ENCODE measurements around the gene SOX18.
A peak's percentile ranks its signal among the peaks of the same experiment; 100 is the strongest.

SOX18 gene

DNA sequence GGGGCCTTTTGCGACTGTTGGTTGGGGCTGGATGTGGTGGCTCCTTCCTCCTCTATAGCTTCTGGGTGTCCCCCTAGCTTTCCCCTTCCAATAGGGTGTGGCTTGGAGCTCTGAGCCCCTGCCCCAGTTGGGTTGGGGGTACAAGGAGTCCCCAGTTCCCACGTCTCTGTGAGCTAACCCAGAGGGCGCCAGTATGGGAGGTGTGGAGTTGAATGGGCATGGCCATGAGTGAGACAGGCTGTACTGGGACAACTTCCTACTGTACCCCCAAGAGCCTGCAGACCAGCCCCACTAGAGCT lies 12.3 kb downstream of the SOX18 start:
- DNase-seq (ENCODE audit: low read depth): no peak

DNA sequence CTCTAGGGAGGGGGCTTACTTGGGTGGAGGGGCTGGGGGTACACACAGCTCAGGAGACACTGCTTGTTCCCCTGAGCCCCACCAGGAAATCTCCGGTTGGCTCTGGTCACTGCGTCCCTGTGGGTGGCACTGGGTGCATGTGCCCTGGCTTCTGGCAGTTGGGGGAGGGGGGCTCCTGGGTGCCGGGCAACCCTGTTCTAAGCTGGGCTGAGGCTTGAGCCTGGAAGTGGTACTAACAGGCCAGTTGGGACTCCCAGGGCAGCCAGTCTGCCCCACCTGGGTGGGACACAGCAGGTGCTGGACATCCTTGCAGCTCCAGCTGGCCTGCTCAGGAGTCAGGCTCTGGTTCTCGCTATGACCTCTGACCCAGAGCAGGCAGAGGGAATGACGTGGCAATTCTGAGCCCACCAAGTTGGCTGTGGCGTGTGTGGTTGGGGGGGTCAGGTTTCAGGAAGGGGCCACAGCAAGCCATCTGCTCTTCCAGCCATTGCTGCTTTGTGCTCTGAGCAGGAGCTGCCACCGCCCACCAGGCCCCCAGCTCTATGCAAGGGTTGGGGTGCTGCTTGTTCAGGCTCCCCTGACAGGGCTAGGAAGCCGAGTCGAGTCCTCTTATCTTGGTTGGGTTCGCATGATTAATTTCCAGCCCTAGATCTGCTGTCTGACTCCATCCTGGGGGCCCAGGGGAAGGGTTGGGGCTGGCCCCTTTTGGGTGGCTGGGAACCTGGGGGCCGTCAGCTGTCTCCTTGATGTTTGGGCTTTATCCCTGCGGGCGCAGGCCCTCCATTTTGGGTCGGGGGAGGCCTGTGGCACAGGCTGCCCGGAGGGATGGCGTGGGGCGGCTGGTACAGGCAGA lies 12.9 kb downstream of the SOX18 start:
- no peak for DNase-seq (ENCODE audit: low read depth)

DNA sequence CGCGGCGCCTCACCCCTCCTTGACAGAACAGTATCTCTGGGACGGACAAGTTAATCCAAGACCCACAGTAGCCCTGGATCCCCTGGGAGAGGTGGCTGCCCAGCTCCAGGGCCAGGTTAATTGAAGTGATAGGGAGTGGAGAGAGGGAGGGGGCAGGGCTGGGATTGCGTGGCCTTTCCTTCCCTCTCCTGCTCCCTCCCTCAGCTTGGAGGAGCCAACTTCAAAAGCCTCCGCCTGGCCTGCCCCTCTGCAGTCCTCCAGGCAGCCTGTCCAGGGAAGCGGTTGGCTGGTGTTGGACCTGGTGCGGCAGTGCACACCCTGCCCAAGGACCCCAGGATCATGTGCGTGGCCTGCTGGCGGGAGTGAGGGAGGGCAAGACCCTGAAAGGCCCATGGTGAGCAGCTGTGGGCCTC lies 13.5 kb downstream of the SOX18 start, which contains the start of gene C20orf204:
C20orf204 (plus strand) TSS at position 250 of the 413 bp plus-strand sequence; CDS start at position 392, 142 bp downstream.
- no peak for DNase-seq (ENCODE audit: low read depth)

DNA sequence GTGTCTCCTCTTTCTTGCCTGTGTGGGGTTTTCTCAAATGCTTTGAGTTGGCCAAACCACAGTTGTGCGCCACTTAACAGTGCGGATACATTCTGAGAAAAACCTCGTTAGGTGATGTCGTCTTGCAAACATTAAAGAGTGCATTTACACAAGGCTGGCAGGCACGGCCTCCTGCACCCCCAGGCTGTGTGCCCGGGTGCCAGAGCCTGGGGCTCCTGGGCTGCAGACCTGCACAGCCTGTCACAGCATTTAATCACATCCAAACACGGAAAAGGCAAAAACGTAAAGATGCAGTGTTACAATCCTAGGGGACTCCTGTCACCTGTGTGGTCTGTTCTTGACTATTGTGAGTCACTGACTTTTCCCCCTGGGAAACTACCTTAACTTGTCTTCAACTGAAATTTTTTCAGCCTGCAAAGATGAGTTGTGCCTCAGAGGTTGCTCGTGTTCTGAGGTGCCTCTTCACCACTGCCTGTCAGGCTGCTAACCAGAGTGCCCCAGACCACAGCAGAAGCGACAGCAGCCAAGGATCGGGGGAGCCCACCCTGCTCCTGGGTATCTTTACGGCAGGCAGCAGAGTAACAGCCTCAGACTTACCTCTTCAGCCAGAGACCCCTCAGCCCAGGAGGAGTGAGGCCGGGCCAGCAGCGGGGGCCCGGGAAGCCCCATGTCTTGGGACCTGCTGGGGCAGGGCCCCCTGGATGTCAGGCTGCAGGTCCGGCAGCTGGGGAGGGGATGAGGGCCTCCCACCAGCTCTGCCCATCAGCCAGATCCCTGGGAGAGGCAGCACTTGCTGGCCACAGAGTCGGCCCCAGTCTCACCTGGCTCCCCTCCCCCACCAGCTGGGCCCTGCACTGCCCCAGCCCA lies 14.1 kb downstream of the SOX18 start:
- DNase-seq (ENCODE audit: low read depth): no peak

DNA sequence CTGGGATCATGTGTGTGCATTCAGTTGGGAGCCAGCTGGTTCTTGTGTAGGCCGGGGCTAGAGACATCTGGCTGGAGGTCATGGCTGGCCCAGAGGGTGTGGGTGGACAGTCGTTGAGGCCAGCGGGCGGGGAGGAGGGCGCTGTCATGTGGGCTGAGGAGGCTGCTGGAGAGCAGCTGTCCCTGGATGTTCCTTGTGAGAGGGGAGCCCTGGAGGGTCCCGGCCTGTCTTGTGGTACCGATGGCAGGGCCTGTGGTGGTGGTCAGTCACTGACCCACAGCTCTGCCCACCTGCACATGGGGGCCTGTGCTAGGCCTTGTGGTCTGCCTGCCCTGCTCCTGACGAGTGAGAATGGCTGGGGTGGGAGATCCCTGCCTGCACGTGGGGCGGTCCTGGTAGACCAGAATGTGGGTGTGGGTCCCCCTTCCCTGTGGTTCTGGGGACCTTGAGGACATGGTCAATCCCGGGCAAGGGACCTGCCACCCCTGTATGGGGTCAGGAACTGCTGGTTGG lies 15.4 kb downstream of the SOX18 start:
- DNase-seq (ENCODE audit: low read depth): no peak

DNA sequence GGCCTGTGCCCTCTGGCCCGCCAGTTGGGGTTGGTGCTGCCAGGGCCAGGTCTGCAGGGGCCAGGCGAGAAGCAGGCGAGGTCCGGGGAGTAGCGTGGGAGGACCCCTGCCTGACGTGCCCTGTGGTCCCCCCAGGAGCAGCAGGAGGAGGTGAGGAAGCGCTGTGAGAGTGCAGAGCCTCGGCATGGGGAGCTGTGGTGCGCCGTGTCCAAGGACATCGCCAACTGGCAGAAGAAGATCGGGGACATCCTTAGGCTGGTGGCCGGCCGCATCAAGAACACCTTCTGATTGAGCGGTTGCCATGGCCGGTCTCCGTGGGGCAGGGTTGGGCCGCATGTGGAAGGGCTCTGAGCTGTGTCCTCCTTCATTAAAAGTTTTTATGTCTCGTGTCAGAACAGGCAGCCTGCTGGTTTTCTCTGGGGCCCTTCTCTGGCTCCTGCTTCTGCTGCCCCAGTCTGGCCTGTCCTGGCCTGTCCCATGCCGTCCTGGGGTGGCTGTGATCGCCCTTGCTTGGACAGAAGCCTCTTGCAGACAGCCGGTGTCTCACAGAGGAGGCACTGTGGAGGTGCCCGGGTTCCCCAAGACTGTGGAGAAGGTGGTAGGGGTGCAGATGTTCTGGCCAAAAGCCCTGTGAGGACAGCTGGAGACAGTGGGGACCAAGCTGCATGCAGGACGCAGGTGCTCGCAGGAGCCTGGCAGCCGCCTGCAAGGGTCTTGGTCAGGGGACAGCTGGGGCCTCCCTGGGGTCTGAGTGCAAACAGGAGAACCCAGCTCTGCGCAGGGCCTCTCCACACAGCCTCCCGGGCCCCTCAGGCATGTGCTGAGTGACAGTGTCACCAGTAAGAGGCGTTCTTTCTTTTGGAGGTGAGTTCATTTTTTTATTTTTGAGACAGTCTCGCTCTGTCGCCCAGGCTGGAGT lies 16.5 kb downstream of the SOX18 start:
- no peak for DNase-seq (ENCODE audit: low read depth)

DNA sequence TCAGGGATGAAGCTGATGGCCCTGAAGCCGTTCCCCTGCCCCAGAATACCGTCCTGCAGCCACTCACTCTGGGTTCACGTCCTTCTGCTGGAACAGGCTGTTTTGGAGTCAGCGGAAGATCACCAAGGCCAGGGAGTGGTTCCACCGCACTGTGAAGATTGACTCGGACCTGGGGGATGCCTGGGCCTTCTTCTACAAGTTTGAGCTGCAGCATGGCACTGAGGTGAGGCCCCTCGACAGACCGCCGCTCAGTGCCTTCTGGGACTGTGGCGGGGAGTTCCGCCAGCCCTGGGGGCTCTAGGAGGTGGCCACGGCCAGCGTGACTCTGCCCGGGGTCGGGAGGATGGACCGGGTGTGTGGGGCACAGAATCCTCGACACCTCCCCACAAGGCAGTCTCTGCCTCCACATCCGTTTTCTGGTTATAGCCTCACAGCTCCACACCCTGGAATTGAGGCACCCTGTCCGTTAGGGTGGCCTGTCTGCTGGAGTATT lies 17.6 kb downstream of the SOX18 start:
- no peak for DNase-seq (ENCODE audit: low read depth)

DNA sequence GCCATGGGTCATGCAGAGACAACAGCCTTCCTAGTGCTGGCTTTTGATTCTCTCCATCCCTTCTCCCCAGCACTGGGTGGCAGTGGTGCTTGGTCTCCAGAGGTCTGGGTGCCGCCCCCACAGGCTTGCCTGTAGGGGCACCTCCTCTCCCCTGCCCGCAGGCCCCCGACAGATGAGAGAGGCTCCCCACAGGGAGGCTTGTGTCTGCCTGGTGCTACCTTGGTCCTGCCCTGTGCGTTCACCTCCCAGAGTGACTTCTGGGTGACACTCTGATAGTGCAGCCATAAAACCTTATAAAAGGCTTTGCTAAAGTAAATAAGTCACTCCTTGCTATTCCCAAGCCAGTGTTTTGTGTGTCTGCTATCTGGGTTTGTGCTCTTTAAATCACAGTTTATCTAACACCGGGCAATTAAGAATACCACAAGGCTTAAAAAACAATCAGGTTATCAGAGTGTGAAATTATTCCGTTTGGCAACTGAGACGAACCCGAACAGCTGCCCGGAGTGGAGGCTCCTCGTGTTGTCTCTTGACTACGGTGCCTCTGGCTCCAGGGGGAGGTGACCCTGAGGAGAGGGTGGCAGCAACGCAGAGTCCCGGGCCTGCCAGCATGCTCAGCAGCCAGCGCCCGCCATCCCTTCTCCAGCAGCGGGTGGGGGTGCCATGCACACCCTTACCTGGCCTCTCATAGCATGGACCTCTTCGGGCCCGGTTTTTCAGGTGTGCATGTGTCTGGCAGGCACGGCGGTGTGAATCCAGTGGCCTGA lies 18.9 kb downstream of the SOX18 start:
- DNase-seq (ENCODE audit: low read depth): no peak

DNA sequence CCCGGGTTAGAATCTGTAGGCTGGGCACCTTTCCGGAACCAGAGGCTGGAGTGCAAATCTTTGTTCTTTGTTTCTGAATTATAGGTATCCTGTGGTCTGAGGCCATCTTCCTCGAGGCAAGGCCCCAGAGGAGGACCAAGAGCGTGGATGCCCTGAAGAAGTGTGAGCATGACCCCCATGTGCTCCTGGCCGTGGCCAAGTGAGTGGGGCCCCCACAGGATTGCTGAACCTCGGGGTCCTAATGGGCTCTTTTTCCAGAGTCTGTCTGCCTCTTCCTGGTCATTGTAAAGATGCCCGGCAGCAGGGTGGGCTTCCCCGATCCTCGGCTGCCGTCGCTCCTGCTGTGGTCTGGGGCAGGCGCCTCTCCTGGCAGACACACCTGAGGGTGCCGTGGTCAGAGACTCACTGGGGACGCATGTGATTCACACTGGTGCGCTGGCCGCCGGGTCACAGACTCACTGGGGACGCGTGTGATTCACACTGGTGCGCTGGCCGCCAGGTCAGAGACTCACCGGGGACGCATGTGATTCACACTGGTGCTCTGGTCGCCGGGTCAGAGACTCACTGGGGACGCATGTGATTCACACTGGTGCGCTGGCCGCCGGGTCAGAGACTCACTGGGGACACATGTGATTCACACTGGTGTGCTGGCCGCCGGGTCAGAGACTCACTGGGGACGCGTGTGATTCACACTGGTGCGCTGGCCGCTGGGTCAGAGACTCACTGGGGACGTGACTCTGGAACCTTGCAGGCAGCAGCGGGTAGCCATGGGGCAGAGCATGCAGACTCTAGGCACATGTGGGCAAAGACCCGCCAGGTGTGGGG lies 19.9 kb downstream of the SOX18 start:
- DNase-seq (ENCODE audit: low read depth): no peak

DNA sequence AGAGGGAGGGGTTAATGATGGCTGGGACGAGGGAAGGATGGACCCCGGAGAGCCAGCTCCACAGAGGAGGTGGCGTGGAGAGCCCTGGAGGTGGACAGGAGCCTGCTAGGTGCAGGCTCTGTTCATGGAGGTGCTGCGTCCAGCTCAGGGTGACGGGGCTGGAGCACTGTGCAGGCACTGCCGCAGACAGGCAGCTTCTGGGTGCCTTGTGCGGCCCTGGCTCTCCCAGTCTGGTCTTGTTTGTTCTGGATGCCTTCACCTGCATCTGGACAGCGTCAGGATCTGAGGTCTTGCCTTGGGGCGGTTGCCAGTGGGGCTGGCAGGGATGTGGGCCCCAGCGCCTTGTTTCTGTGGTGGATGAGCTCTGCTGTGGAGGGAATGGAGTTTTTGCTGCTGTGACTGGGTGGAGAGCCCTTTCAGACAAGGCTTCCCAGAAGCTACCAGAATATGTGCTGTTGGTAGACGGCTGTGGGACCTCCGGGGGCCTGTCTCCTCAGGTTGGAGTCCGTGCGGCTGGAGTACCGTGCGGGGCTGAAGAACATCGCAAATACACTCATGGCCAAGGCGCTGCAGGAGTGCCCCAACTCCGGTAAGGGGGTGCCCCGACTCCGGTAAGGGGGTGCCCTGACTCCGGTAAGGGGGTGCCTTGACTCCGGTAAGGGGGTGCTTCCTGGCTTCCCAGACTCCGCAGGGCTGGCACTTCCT lies 21.3 kb downstream of the SOX18 start:
- no peak for DNase-seq (ENCODE audit: low read depth)

DNA sequence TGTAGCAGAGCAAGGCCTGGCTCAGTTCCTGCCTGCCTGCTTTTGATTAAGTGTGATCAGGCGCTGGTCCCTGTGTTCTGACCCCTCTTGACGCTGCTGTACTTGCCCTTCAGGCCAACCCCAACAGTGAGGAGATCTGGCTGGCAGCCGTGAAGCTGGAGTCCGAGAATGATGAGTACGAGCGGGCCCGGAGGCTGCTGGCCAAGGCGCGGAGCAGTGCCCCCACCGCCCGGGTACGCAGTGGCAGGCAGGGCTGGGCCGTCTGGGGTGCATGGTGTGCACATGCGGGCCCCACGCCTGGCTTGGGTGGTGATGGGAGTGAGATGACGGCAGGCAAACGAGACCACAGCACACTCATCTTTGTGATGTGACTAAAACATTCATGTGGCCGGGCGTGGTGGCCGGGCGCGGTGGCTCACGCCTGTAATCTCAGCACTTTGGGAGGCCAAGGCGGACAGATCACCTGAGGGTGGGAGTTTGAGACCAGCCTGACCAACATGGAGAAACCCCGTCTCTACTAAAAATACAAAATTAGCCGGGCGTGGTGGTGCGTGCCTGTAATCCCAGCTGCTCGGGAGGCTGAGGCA lies 23.5 kb downstream of the SOX18 start:
- DNase-seq (ENCODE audit: low read depth): peak; percentile 58

DNA sequence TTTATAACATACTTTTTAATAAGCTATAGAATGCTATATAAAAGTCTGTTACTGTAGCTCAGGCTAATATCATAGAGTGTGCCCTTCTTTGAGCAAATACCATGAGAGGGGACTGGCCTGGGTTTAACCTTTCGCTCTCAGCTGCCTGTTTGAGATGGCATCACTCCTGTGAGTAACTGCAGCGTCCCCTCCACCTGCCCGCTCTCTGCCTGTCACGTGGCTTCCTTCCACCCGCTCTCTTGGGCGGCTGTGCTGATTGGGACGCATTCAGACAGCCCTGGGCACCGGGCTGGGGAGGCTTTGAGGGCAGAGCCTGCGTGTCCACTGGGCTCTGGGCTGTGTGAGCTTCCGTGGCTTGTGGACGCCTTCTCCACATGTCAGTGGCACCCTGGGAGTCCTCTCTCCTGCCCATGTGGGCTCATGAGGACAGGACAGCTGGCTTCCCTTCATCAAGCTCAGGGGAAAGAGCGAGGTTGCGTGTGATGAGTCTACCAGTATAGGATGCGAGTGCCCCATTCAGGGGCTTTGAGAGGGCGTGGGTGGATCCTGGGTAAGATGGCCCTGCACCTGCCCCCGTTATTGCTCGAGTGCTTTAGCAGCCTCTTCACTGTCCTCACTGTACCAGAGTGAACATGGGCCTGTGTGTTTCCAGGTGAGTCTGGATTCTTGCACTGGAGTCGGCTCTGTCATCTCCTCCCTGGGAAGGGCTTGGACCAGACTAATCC lies 24.2 kb downstream of the SOX18 start:
- no peak for DNase-seq (ENCODE audit: low read depth)

DNA sequence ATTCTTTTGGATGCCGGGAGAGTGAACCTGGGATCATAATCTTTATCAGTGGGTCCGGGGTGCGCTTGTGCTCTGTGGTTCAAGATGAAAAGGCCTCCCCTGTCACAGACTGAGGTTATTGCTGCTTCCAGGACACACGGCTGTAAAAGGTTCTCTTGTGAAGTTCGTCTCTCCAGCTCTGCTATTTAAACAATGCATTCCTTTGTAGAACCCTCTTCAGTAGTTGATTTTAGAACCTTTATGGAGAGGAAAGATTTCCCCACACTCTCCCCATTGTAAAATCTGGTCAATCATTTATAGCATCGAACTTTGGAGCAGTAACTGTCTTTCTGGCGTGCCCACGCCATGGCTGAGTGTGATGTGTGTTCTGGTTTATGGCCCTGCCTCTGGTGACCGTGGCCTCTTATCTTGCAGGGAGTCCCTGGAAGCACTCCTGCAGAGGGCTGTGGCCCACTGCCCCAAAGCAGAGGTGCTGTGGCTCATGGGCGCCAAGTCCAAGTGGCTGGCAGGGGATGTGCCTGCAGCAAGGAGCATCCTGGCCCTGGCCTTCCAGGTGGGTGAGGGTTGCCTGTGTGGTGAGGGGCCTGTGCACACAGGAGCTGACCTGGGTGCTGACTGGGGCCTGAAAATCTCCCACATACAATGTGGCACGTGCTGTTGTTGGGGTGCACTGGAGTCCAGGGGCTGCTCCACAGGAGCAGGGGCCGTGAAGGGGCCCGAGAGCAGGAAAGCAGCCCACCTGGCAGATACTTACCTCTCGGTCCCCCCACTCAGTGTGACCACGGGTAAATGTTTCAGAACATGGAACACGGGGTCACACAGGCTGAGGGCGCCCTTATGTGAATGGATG lies 25.1 kb downstream of the SOX18 start:
- no peak for DNase-seq (ENCODE audit: low read depth)

DNA sequence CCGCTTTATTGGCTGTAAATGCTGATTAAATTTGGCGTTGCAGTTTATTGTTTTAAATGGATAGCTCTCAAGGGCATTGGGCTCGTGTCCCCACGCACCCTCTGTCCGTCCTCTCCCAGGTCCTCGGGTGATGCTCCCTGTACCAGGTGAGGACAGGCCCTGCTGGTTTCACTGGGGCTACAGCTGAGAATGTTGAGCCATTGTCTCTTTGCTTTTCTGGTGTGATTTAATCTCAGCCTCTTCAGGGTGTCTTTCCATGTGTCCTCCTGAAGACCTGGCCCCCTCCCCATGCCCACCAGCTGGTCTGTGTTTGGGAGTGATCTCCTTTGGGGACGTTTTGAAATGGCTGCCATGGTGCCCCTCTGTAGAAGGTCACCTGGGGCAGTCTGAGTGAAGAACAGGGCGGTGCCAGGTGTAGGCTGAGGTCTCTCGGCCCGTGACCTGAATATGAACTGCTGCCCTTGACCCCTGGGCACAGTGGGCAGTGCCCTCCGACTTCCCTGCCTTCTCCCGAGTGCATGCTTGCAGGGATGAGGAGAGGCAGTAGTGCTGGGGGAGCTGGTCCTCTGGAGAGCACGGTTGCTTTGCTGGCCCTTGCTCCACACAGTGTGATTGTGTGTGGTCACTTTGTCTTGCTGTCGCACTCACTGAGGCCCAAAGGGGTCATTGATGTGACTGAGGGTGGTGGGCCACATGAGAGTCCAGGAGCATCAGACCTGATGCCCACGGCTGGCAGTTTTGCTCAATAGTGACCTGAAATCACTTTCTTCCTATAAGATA lies 25.9 kb downstream of the SOX18 start:
- DNase-seq (ENCODE audit: low read depth): no peak

DNA sequence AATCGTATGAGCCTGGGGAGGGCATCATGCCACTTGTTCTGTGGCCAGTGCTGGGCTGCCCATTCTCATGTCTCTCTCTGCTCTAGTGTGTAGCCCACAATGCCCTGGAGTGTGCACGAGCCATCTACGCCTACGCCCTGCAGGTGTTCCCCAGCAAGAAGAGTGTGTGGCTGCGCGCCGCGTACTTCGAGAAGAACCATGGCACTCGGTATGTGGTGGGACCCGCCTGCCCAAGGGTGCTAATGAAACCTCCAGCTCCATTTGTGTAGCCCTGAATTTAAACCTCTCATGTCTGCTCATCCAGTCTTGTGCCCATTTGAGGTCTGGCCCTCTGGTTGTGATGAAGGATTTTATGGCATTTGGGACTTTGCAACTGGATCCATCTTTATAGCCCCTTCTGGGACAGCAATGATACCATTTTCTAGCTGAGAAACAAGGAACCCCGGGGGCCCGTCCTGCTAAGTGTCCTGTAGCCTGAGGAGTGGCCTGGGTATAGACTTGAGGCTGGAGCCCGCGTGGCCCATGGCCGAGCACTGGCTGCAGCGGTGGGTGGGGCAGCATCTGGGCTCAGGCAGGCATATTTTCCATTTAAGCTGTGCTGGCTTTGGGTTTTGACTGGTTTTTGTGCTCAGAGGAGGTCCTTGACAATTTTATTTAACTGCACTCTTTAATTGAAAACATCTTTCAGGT lies 26.6 kb downstream of the SOX18 start:
- DNase-seq (ENCODE audit: low read depth): peak; percentile 28

All from fibroblast of gingiva (primary cell).